SH-SY5Y (cell line): ENCODE measurements around the gene MACROH2A2.

Experiments used
- GATA2 ChIP-seq: IDR thresholded peaks from 2 replicates; pipeline ENCODE4 v1.6.1; 2011; ENCODE audit warnings: mild to moderate bottlenecking, low read depth, low read length
- GATA3 ChIP-seq: IDR thresholded peaks from 2 replicates; pipeline ENCODE4 v1.6.1; 2011; ENCODE audit warnings: low read depth, mild to moderate bottlenecking, low read length, moderate library complexity

GRCh38 chr10:70121281-70121949, 68.8 kb downstream of the MACROH2A2 start:
- TF ChIP-seq GATA2: no peak
- no peak for TF ChIP-seq GATA3
